Mammary epithelial cell (primary cell): ENCODE measurements around the gene STRN.

Experiments used
- CTCF ChIP-seq, 2 donors: IDR thresholded peaks in 1 of 2; conservative IDR thresholded peaks in 1 of 2; 2 replicates each; pipeline ENCODE4 v1.5.1; 2011 to 2012; ENCODE audit warnings: inconsistent platforms in 2 of 2, low read length in 2 of 2, mild to moderate bottlenecking in 2 of 2, control low read depth in 1 of 2, low read depth in 1 of 2; ENCODE audit not compliant: insufficient read depth in 1 of 2; ENCODE audit errors: extremely low read depth in 1 of 2
- EZH2 ChIP-seq: IDR thresholded peaks from 2 replicates; pipeline ENCODE4 v1.6.1; 2012; ENCODE audit warnings: low read length, inconsistent platforms, borderline replicate concordance

GRCh38 chr2:36802952-36803351 is 163.4 kb downstream of the STRN start:
- no peak for TF ChIP-seq CTCF (conservative IDR thresholded peaks at IDR 0.05 in 1 of 2, IDR thresholded peaks at IDR 0.05 in 1 of 2; ENCODE audit: extremely low read depth in 1 of 2, insufficient read depth in 1 of 2, low read depth in 1 of 2, low read length in 2 of 2)
- TF ChIP-seq EZH2, result no peak
